Stromal cell of bone marrow (primary cell): Measurements from ENCODE around the gene F10.
A peak's percentile ranks its signal among the peaks of the same experiment; 100 is the strongest.
"Not testable (repeated sequence)": the region's sequence is repeated elsewhere in the genome, so short reads cannot be mapped to it uniquely, and the experiment has no call there.

Experiments used
- DNase-seq: peaks from one replicate; pipeline ENCODE4 v3.0.0-alpha.2; 2012; ENCODE audit warnings: low read depth

Gene F10

DNA sequence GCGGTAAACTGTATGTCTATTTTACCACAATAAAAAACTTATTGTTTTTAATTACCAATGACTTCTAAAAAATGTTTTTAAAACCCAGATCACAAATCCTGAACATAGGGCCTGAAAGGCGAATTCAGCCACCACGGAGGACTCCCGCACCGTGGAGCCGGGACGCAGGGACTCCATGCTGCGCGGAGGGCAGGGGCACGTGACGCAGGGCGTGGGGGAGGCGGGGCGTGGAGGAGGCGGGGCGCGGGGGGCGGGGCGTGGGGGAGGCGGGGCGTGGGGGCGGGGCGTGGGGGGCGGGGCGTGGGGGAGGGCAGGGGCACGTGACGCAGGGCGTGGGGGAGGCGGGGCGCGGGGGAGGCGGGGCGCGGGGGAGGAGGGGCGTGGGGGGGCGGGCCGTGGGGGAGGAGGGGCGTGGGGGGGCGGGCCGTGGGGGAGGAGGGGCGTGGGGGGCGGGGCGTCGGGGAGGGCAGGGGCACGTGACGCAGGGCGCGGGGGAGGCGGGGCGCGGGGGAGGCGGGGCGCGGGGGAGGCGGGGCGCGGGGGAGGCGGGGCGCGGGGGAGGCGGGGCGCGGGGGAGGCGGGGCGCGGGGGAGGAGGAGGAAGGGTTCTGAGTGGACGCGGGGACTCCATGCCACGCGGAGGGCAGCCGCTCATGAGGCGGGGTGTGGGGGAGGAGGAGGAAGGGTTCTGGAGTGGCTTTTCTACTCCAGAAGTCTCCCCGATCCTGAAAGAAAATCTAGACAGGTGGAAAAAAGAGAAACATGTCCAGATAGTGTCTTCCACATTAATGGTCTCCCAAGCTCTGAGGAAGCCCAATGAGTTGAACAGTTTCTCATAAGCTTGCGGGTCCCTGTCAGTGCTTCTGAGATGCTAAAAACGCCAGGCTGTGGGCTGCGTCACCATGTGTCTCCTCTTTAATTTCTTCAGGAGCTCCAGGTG lies 31.5 kb downstream of the F10 start:
- peak; percentile 34 for DNase-seq

DNA sequence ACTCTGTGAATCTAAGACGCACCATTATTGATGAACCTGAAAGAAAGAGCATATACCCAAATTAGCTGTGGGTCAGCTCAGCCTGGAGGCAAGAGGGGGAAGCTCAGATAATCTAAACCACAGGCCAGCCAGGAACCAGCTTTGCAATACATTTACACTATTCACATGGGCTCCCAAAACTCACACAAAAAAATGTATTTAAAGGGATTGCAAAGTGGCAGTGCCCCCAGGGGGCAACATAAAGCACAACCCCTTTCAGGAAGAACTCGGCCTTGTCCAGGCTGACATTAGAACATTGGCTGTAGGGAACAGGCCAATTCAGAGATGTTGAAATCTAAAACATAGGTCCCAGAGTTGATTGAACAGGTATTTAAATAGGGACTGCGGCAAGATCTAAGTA lies 32.6 kb downstream of the F10 start:
- DNase-seq = no peak

DNA sequence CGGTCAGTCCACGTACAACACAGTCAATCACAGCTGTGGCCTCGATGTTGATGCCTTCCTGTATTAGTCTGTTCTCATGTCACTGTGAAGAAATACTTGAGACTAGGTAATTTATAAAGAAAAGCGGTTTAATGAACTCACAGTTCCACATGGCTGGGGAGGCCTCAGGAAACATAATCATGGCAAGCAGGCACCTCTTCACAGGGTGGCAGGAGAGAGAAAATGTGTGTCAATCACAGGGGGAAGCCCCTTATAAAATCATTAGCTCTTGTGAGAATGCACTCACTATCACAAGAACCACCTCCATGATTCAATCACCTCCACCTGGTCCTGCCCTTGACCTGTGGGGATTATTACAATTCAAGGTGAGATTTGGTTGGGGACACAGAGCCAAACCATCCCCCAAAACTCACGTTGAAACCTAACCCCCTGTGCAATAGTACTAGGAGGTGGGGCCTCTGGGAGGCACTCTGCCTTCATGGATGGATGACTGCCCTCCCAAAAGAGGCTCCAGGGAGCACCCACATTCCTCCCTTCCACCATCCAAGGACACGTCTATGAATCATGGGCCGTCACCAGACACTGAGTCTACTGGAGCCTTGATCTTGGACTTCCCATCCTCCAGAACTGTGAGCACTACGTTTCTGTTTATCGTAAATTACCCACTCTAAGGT lies 33.5 kb downstream of the F10 start:
- DNase-seq = no peak

DNA sequence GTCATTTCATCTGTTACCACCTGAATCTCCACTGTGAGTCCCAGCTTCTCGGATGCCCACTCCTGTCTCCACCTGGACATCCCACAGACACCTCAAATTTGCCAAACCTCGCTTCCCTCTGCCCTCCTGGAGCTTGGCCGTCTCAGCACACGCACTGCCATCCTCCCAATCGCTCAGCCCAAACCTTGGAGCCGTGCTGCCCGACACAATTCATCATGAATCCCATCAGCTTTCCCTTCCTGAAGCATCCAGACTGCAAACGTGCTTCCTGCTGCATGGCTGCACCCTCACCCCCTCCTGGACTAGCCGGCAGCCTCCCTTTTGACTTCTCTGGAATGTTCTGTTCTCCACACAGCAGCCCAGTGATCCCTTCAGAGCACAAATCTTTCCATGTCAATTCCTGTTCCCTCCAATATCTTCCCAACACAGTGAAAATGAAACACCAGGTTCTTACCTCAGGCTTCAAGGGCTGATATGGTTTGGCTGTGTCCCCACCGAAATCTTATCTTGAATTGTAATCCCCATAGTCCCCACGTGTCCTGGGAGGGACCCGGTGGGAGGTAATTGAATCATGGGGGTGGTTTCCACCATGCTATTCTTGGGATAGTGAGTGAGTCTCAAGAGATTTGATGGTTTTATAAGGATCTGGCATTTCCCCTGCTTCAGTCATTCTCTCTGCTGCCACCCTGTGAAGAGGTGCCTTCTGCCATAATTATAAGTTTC lies 34.8 kb downstream of the F10 start:
- DNase-seq = no peak

DNA sequence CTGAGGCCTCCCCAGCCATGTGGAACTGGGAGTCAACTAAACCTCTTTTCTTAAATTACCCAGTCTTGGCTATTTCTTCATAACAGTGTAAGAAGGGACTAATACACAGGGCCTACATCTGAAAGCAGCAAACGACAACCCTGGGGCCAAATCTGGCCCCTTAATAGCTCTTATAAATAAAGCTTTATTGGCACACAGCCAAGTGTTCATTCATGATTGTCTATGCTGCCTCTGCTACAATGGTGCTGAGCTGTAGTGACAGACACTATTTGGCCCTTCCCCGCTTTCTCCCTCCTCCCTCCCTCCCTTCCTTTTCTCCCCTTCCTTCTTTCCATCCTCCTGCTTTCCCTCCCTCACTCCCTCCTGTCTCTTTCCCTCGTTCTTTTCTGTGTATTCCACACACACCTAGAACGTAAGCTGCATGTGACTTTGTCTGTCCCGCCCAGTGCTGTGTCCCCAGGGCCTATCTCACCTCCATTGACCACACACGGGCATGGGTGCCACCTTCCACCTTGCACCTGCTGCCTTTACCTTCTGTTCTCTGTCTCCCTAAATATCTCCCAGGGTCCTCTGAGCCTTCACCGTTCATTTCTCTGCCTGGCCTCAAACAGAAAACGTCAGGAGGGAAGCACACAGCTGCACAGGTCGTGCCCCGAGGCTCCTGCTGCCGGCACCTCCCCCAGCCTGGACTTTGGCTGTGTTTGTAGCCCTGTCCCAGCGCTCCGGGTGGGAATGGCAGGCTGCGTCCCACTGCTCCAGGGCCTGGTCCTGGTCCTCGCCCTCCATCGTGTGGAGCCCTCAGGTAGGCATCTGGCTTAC lies 35.5 kb downstream of the F10 start, which contains the start of gene PROZ:
Gene PROZ, plus strand, starts transcription at position 720 of the 819 bp plus-strand sequence. Its CDS starts 13 bp downstream, at position 733.
- no peak for DNase-seq

DNA sequence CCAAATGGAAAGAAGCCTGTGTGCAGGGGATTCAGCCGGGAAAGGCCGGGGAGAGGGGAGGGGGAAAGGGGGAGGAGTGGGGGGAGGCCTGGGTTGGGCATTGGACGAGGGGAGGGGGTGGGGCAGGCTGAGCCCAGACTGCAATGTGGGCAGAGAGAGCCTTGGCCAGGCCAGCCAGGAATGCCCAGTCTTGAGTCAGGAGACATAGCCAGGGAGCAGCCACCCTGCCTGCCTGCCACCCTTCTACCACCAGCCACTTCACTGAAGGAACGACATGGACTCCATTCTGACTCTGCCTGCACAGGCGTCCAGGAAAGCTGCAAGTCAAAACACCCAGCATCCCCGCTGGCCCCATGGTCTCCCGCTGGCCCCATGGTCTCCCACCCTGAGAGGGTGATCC lies 36.3 kb downstream of the F10 start:
- DNase-seq = no peak

DNA sequence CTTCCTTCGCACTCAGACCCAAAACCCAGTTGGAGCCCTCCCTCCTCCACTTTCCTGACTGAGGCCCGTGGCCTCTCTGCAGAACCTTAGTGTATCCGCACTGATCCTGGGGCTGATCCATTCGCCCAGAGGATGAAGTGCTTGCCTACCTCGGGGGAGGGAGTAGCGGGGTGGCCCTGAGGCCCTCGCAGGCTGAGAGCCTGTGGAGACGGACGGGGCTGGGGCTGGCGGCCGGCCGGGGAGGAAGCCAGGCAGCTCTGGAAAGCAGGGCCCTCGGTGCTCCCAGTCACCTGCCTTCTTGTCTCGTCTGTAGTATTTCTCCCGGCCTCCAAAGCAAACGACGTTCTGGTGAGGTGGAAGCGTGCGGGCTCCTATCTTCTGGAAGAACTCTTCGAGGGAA lies 37.1 kb downstream of the F10 start:
- DNase-seq = no peak

DNA sequence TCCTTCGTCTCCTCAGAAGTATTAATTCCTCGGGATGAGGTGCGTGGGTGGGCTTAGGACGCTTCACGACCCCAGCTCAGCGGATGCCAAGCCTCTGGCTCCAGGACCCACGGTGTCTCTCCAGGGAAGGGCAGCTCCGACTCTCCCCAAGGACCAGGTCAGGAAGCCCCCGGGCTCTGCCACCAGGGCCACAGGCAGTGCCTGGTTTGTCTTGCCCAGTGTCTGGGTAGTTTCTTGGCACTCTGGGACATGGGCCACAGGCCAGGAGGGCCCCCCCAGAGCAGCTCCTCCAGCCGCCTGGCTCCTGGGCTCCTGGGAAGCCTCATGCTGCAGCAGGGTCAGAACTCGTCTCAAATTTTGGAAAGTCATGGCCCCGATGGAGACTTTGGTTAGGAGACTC lies 38.4 kb downstream of the F10 start:
- no peak for DNase-seq

DNA sequence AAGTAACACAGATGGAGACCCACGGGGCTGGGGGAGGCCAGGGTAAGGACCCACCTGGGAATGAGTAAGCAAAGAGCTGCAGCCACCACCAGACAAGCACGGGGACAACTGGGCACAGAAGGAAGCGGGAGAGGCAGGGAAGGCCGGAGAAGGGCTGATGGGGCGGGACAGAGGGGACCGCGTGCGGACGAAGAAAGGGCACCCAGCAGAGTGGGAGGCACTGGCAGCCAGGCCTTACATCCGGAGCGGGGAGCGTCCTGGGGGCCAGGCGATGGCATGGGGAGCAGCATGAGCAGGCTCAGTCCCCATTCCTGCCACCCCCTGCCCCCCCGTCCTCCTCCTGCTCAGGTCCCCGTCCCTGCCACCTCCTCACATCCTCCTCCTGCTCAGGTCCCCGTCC lies 38.8 kb downstream of the F10 start:
- no peak for DNase-seq

DNA sequence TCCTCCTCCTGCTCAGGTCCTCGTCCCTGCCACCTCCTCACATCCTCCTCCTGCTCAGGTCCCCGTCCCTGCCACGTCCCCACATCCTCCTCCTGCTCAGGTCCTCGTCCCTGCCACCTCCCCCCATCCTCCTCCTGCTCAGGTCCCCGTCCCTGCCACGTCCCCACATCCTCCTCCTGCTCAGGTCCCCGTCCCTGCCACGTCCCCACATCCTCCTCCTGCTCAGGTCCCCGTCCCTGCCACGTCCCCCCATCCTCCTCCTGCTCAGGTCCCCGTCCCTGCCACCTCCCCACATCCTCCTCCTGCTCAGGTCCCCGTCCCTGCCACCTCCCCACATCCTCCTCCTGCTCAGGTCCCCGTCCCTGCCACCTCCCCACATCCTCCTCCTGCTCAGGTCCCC lies 39.4 kb downstream of the F10 start:
- not testable (repeated sequence) for DNase-seq

DNA sequence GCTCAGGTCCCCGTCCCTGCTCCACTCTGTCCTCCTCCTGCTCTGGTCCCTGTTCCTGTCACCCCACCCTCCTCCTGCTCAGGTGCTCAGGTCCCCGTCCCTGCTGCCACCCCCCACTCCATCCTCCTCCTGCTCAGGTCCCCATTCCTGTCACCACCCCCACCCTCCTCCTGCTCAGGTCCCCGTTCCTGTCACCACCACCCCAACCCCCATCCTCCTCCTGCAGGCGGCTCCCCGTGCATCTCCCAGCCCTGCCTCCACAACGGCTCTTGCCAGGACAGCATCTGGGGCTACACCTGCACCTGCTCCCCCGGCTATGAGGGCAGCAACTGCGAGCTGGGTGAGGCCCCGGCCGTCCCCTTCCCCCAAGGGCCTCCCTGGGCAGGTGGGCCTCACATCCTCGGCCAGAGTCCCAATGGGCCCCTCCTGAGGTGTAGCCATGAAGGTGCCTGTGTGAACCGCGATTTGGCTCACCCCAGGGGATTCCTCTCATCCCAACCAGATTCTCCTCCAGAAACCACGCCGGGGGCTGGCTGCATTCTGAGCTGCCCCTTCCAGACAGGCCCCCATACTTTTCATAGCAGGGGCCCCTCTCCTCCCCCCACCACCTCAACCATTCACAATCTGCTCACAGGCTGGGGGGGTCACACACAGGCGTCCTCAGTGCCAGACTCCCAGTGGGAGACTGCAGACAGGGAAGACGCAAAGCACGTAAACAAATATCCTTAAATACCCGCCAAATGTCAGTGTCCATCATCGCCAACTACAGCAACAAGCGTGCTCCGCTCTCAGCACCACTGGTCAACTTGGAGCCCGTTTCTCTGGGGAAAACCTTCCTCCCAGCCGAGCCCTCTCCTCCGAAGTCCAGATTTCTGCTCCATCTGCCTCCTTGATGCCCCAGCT lies 40.4 kb downstream of the F10 start:
- DNase-seq = no peak

DNA sequence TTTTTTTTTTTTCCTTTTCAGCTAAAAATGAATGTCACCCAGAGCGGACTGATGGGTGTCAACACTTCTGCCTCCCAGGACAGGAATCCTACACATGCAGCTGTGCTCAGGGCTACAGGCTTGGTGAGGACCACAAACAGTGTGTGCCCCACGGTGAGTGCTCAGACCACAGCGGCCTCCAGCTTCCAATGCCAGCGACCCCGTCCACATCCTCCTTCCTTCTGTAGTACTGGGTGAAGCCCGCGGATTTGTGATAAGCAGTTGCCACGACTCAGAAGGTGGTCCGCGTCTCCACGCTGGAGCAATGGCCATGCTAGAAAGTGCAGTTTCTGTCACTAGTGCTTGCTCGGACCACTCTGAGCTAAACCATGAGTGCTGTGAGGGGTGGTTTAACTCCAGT lies 41.9 kb downstream of the F10 start:
- no peak for DNase-seq

DNA sequence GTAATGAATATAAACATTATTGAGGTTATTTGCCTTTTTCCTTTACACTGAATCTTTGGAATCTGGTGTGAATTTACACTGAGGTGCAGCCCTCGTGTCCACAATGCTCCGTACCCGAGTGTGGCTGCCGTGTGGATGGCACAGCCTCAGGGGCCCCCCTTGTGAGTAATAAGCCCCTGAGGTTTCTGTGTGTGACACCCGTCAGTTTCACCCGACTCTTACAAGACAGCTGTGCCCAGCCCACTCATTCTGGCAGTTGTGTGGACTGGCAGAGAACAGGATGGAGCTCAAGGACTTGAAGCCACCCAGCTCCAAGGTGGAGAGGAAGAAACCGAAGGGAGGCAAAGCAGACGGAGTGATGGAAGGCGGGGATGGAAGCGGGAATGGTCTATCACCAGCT lies 43.7 kb downstream of the F10 start:
- DNase-seq = no peak

DNA sequence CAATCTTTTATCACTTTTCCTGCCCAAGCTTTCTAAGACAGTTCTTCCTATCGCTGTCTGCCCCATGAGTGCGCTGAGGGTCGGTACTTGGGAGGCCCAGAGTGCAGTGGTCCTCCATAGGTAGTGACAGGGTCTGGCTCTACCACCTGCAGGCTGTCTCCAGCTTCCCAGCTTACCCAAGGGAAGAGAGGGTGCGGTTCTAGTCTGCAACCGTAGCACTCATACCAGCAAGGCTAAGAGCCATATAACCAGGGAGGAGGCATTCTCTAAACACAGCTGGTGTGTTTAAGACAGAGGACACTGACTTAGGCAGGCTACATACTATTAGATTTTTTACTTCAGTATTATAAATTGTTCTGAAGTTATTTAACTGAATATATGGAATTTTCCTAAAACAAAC lies 44.1 kb downstream of the F10 start:
- no peak for DNase-seq

DNA sequence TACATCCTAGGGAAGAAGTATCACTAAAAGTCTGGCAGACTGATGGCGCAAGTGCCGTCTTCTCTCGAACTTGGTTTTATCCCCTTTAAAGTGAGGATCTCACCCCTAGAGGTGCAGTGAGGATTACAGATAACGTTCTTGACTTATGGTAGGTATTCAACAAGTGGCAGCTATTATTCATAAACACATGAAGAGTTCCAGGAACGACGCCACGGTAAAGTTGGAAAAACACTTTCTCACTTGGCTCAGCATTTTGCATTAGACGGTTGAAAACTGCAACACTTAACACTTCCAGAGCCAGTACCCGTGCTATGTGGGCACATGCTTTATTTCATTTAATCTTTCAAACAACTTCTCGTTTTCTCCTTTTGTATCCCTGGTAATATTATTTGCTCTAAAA lies 44.6 kb downstream of the F10 start:
- no peak for DNase-seq

DNA sequence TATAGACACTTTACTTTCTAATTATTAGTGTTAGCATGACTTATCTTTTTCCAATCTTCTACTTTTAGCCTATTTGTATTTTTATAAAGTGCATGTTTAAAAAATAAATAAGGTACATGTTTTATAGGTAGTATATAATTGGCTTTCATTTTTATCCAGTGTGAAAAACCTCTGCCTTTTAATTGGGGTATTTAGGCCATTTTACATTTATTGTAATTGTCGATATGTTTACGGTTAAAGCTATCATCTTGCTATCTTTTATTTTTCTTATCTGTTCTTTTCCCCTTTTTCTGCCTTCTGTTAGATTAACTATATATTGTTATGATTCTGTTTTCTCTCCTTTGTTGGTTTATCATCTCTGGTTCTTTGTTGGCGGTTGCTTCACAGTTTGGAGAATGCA lies 45.0 kb downstream of the F10 start:
- DNase-seq = no peak

DNA sequence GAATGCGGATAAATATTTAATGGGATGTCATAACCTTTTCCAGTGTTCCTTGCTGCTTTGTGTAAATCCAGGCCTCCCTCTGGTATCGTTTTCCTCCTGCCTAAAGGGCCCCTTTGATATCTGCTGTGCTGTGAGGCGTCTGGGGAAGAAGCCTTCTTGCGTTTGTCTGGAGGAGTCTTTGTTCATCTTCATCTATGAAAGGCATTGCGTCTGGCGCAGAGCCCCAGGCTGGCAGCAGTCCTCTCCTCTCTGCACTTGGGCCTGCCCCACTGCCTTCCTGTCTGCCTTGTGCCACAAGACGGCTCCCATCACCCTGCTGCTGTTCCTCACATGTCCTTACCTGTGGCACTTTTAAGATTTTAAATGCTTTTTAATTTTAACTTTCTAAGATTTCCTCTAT lies 45.6 kb downstream of the F10 start:
- DNase-seq = no peak

DNA sequence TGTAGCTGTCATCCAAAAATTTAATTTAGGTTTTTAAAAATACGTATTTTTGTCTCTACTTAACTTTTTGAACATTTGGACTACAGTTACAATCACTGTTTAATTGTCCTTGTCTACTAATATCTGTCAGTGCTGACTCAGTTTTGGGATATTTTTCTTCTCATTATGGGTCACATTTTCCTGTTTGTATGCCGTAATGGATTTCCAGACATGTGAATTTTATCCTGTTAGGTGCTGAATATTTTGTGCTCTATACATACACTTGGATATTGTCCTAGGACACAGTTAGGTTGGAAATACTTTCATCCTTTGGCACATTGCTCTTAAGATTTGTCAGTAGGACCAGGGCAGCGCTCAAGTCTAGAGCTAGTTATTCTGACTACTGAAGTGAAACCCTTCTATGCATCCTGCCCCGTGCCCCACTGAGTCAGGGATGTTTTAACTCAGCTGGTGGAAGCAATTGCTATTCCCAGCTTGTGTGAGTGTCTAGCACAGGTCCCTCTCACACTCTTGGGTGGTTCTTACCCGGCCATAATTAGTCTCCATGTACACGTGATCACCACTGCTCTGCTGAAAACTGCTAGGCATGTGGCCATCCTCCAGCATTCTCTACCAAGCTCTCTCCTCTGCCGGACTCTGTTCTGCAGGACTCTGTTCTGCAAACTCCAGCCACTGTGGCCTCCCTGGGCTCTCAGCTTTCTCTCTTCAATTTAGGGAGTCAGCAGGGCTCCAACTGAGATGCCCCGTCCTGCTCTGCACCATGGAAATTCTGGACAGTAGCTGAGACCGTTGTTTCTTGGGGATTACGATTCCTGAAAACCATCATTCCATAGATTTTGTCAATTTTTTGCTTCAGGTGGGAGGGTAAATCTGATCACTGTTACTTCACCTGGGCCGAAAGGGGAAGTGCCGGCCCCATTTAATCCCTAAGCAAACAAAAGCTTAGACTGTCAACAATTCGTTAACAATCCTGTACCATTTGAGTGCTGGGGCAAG lies 47.0 kb downstream of the F10 start:
- DNase-seq = no peak

DNA sequence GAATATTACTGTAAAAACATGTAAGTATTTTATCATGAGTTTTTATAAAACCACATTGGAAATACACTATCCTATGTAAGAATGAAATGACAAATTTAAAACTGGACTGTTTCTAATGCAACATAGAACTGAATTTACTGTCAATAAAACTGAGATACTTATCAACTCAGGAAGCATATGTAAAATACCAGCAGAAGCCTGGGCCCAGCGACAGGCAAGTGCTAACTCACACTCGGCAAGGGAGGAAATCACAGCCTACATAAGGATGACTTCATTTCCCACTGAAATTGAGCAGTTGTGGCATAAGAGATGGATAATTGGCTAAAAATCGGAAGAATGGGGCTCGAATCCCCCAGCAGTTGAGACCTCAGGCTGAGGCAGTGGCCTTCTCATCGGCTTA lies 47.9 kb downstream of the F10 start:
- DNase-seq = no peak
